Ectodermal cell (in vitro differentiated cells): Measurements from ENCODE around the gene CCBE1.

Experiments
- H3K27ac ChIP-seq: 2 replicates; pipeline ENCODE4 v1.7.0; 2013; ENCODE audit warnings: mild to moderate bottlenecking, low read depth, low read length; ENCODE audit not compliant: insufficient read depth, poor library complexity, severe bottlenecking
- H3K27me3 ChIP-seq: 2 replicates; pipeline ENCODE4 v1.7.0; 2013; ENCODE audit warnings: mild to moderate bottlenecking, low read length; ENCODE audit not compliant: insufficient read depth, control insufficient read depth, poor library complexity, severe bottlenecking
- H3K36me3 ChIP-seq: one replicate; pipeline ENCODE4 v1.7.0; 2013; ENCODE audit warnings: low read length; ENCODE audit not compliant: control insufficient read depth, insufficient read depth
- H3K4me1 ChIP-seq: one replicate; pipeline ENCODE4 v1.7.0; 2013; ENCODE audit warnings: low read length; ENCODE audit not compliant: control insufficient read depth, insufficient read depth
- H3K4me3 ChIP-seq: 2 replicates; pipeline ENCODE4 v1.7.0; 2013; ENCODE audit warnings: low read depth, low read length, control low read depth; ENCODE audit not compliant: insufficient read depth
- H3K9me3 ChIP-seq: 2 replicates; pipeline ENCODE4 v1.7.0; 2013; ENCODE audit warnings: mild to moderate bottlenecking, low read length, moderate library complexity; ENCODE audit not compliant: control insufficient read depth
- WGBS, 2 experiments: methylation state at CpG; one replicate each; pipeline ENCODE4 v1.1.7; 2013; ENCODE audit warnings: missing lambda C conversion rate in 2 of 2; 5-methylcytosine and 5-hydroxymethylcytosine counted together

Gene CCBE1

GRCh38 chr18:59612381-59612780 lies 84.8 kb downstream of the CCBE1 start:
- no peaks in the 10 kb centered on the region for H3K27me3 ChIP-seq
- no peaks in the 10 kb centered on the region for H3K4me1 ChIP-seq
- H3K9me3 ChIP-seq, result no peaks in the 10 kb centered on the region
- H3K36me3 ChIP-seq, result no peaks in the 10 kb centered on the region
- WGBS, 2 experiments, result 91 to 93% methylated on average over 1 of the region's 1 CpG
- no peak overlapping the region for H3K27ac ChIP-seq
- no peak overlapping the region for H3K4me3 ChIP-seq

GRCh38 chr18:59610546-59611140 lies 86.6 kb downstream of the CCBE1 start:
- Histone ChIP-seq H3K4me3 (no peak overlapping the region), H3K9me3 (no peaks in the 10 kb centered on the region), H3K4me1 (no peaks in the 10 kb centered on the region), H3K27me3 (no peaks in the 10 kb centered on the region), H3K36me3 (no peaks in the 10 kb centered on the region), H3K27ac (no peak overlapping the region)
- WGBS, 2 experiments, result 92 to 94% methylated on average over 5 of the region's 5 CpGs

GRCh38 chr18:59609654-59610053 lies 87.6 kb downstream of the CCBE1 start:
- H3K4me3 ChIP-seq, result no peak overlapping the region
- no peaks in the 10 kb centered on the region for H3K27me3 ChIP-seq
- H3K9me3 ChIP-seq, result no peaks in the 10 kb centered on the region
- no peak overlapping the region for H3K27ac ChIP-seq
- H3K4me1 ChIP-seq, result no peaks in the 10 kb centered on the region
- H3K36me3 ChIP-seq, result no peaks in the 10 kb centered on the region

- no peak overlapping the region for H3K27ac ChIP-seq
- H3K4me1 ChIP-seq, result no peaks in the 10 kb centered on the region
- H3K4me3 ChIP-seq, result no peak overlapping the region
- H3K36me3 ChIP-seq, result no peaks in the 10 kb centered on the region
- no peaks in the 10 kb centered on the region for H3K27me3 ChIP-seq
- H3K9me3 ChIP-seq, result no peaks in the 10 kb centered on the region
- 95 to 96% methylated on average over 7 of the region's 7 CpGs for WGBS, 2 experiments
Measured at GRCh38 chr18:59607471-59607870, 89.8 kb downstream of the CCBE1 start.

- Histone ChIP-seq H3K9me3 (no peaks in the 10 kb centered on the region), H3K27me3 (no peaks in the 10 kb centered on the region), H3K27ac (no peak overlapping the region), H3K36me3 (no peaks in the 10 kb centered on the region), H3K4me3 (no peak overlapping the region), H3K4me1 (no peaks in the 10 kb centered on the region)
- 88 to 96% methylated on average over 1 of the region's 1 CpG for WGBS, 2 experiments
Measured at GRCh38 chr18:59607078-59607379, 90.2 kb downstream of the CCBE1 start.

- H3K27me3 ChIP-seq, result no peaks in the 10 kb centered on the region
- 87 to 91% methylated on average over 13 of the region's 13 CpGs for WGBS, 2 experiments
- no peaks in the 10 kb centered on the region for H3K9me3 ChIP-seq
- H3K27ac ChIP-seq, result no peak overlapping the region
- no peaks in the 10 kb centered on the region for H3K36me3 ChIP-seq
- H3K4me3 ChIP-seq, result no peak overlapping the region
- no peaks in the 10 kb centered on the region for H3K4me1 ChIP-seq
Measured at GRCh38 chr18:59606193-59607077, 90.8 kb downstream of the CCBE1 start.

GRCh38 chr18:59605633-59606192 lies 91.5 kb downstream of the CCBE1 start:
- WGBS, 2 experiments, result 95% methylated on average over 13 of the region's 13 CpGs
- no peaks in the 10 kb centered on the region for H3K36me3 ChIP-seq
- H3K27me3 ChIP-seq, result no peaks in the 10 kb centered on the region
- H3K4me1 ChIP-seq, result no peaks in the 10 kb centered on the region
- H3K4me3 ChIP-seq, result no peak overlapping the region
- no peak overlapping the region for H3K27ac ChIP-seq
- no peaks in the 10 kb centered on the region for H3K9me3 ChIP-seq

GRCh38 chr18:59604877-59605276 lies 92.3 kb downstream of the CCBE1 start:
- no peak overlapping the region for H3K27ac ChIP-seq
- no peaks in the 10 kb centered on the region for H3K27me3 ChIP-seq
- no peaks in the 10 kb centered on the region for H3K36me3 ChIP-seq
- H3K9me3 ChIP-seq, result no peaks in the 10 kb centered on the region
- H3K4me1 ChIP-seq, result no peaks in the 10 kb centered on the region
- WGBS, 2 experiments, result 94 to 96% methylated on average over 3 of the region's 3 CpGs
- no peak overlapping the region for H3K4me3 ChIP-seq

GRCh38 chr18:59597049-59597448 lies 100.2 kb downstream of the CCBE1 start:
- Histone ChIP-seq H3K27me3 (no peaks in the 10 kb centered on the region), H3K4me1 (no peaks in the 10 kb centered on the region), H3K9me3 (no peaks in the 10 kb centered on the region), H3K27ac (no peak overlapping the region), H3K4me3 (no peak overlapping the region), H3K36me3 (no peaks in the 10 kb centered on the region)
- WGBS, 2 experiments, result 93 to 97% methylated on average over 3 of the region's 3 CpGs

GRCh38 chr18:59593291-59593717 lies 103.9 kb downstream of the CCBE1 start:
- Histone ChIP-seq H3K27ac (no peak overlapping the region), H3K9me3 (no peaks in the 10 kb centered on the region), H3K4me3 (no peak overlapping the region), H3K4me1 (no peaks in the 10 kb centered on the region), H3K27me3 (no peaks in the 10 kb centered on the region), H3K36me3 (no peaks in the 10 kb centered on the region)
